Panc1 (cell line): Measurements from ENCODE around the gene TCEAL9. TPM values are rescaled to one million over a fixed set of nuclear protein-coding genes. Genes with fewer than 3 reads are reported as not detected.
A peak's percentile ranks its signal among the peaks of the same experiment; 100 is the strongest.

Experiments
- ATAC-seq: fragments of 200-7000 bp; cut with Tn5 transposase; 2 replicates; pipeline ENCODE4 v1.9.1; 2020; ENCODE audit warnings: mild to moderate bottlenecking, moderate library complexity
- BruUV-seq: library from RNA; stranded (reverse); fragments of 400-500 nt; replicated peaks from 2 replicates; lab custom pipeline; 2021; lab: Mats Ljungman, UMichigan
- CTCF ChIA-PET: fragments of 300-600 bp; sonication (Branson Sonifier 250); formaldehyde crosslinking; loops from one replicate; lab custom pipeline; 2022; ENCODE audit warnings: antibody characterized with exemption; lab: Charles Lee
- POLR2A ChIA-PET: fragments of 300-600 bp; sonication (Branson Sonifier 250); formaldehyde crosslinking; loops from one replicate; lab custom pipeline; 2022; ENCODE audit warnings: antibody characterized with exemption; lab: Charles Lee
- DNase-seq: peaks from one replicate; pipeline ENCODE4 v3.0.0-alpha.2; 2010; ENCODE audit warnings: low read depth, low spot score
- H3K27ac ChIP-seq: 2 replicates; pipeline ENCODE4 v1.5.1; 2011; ENCODE audit warnings: mild to moderate bottlenecking, low read length, inconsistent platforms
- H3K27me3 ChIP-seq: fragments of 200-500 bp; sonication (Bioruptor generic); 2 replicates; pipeline ENCODE4 v1.6.0; 2014; ENCODE audit warnings: low read length, inconsistent platforms; ENCODE audit not compliant: control insufficient read depth, insufficient read depth
- H3K36me3 ChIP-seq: fragments of 200-500 bp; sonication (Bioruptor generic); 2 replicates; pipeline ENCODE4 v1.5.1; 2014; ENCODE audit warnings: inconsistent platforms, mild to moderate bottlenecking, low read length, moderate library complexity; ENCODE audit not compliant: control insufficient read depth, insufficient read depth
- H3K4me1 ChIP-seq: 2 replicates; pipeline ENCODE4 v1.5.1; 2011; ENCODE audit warnings: inconsistent platforms, mild to moderate bottlenecking, low read length, moderate library complexity; ENCODE audit not compliant: control insufficient read depth, insufficient read depth
- H3K4me3 ChIP-seq, 2 experiments: 2 replicates each; pipeline ENCODE4 v1.5.1; 2011 to 2012; ENCODE audit warnings: low read depth in 2 of 2, low read length in 2 of 2, mild to moderate bottlenecking in 2 of 2, inconsistent platforms in 1 of 2, moderate library complexity in 1 of 2
- H3K9me3 ChIP-seq: fragments of 200-500 bp; sonication (Bioruptor generic); 2 replicates; pipeline ENCODE4 v1.5.1; 2014; ENCODE audit warnings: low read depth, mild to moderate bottlenecking, inconsistent platforms, low read length, moderate library complexity; ENCODE audit not compliant: control insufficient read depth, insufficient read depth
- POLR2AphosphoS5 ChIP-seq: IDR thresholded peaks from 2 replicates; pipeline ENCODE4 v1.6.1; 2012; ENCODE audit warnings: mild to moderate bottlenecking, low read depth, low read length, moderate library complexity
- SIN3A ChIP-seq: IDR thresholded peaks from 2 replicates; pipeline ENCODE4 v1.6.1; 2012; ENCODE audit warnings: low read depth, mild to moderate bottlenecking, low read length, moderate library complexity, borderline replicate concordance; ENCODE audit not compliant: insufficient read depth
- TCF7L2 ChIP-seq: IDR thresholded peaks from 2 replicates; pipeline ENCODE4 v1.6.1; 2011; ENCODE audit warnings: mild to moderate bottlenecking, low read depth, low read length, inconsistent platforms
- in situ Hi-C: cut with HindIII; loops from 2 replicates; pipeline ENCODE4 v1.10.0; 2016; ENCODE audit warnings: low sequenced_read_pairs, low pct_unique_long_range_greater_than_20kb
- intact Hi-C: fragments of 100-400 bp; cut with micrococcal nuclease; formaldehyde crosslinking; loops from one replicate; pipeline ENCODE4 v1.10.0; 2022; ENCODE audit not compliant: unreplicated experiment
- total RNA-seq: library from RNA; stranded (reverse); gene quantifications from one replicate; pipeline ENCODE4 v1.2.1, GENCODE V29; 2021; ENCODE audit not compliant: unreplicated experiment
- TF ChIP-seq, protein P1 (sequence below): fragments of 450-650 bp; IDR thresholded peaks from 2 replicates; pipeline ENCODE4 v1.5.1; 2017; ENCODE audit warnings: mild to moderate bottlenecking
- TF ChIP-seq, protein P2 (sequence below), 2 experiments: IDR thresholded peaks; 2 replicates each; pipeline ENCODE4 v1.6.1; 2011 to 2012; ENCODE audit warnings: low read depth in 2 of 2, control low read depth in 1 of 2, low read length in 1 of 2, mild to moderate bottlenecking in 1 of 2, moderate library complexity in 1 of 2; ENCODE audit not compliant: insufficient read depth in 1 of 2

Gene TCEAL9
- total RNA-seq, 1 experiment from 2014 or later, result 42.6 TPM

DNA sequence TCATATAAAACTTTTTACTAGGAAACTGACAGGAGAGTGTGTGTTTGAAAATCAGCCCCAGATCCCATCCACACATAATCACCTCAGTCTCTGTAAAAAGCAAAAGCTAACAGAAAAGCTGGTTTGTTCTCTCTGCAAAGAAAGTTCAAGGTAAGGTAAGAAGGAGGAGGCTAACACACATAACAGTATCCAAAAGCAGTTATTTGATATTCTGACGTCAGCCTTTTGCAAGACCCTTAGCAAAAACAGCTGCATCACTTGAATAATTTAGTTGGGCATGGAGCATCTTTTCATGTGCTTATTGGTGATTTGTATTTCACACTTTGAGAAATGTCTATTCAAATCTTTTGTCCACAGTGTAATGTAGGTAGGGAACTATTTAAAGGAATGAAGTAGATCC lies 5.5 kb downstream of the TCEAL9 start:
- Histone ChIP-seq H3K4me3 (no peak overlapping the region), H3K27ac (no peak overlapping the region), H3K27me3 (no peaks in the 10 kb centered on the region), H3K4me1 (peaks cover 11% of the 10 kb centered on the region), H3K36me3 (peaks cover 2% of the 10 kb centered on the region), H3K9me3 (no peaks in the 10 kb centered on the region)
- ChIA-PET POLR2A (no interaction called here), CTCF (no interaction called here)
- intact Hi-C loops, result no loop called here
- BruUV-seq, result no TSS peak
- DNase-seq (no peak), ATAC-seq (no peak)
- in situ Hi-C loops, result no loop called here
- TF ChIP-seq TCF7L2, result no peak
- TF ChIP-seq POLR2AphosphoS5, result no peak
- TF ChIP-seq, protein P1, sequence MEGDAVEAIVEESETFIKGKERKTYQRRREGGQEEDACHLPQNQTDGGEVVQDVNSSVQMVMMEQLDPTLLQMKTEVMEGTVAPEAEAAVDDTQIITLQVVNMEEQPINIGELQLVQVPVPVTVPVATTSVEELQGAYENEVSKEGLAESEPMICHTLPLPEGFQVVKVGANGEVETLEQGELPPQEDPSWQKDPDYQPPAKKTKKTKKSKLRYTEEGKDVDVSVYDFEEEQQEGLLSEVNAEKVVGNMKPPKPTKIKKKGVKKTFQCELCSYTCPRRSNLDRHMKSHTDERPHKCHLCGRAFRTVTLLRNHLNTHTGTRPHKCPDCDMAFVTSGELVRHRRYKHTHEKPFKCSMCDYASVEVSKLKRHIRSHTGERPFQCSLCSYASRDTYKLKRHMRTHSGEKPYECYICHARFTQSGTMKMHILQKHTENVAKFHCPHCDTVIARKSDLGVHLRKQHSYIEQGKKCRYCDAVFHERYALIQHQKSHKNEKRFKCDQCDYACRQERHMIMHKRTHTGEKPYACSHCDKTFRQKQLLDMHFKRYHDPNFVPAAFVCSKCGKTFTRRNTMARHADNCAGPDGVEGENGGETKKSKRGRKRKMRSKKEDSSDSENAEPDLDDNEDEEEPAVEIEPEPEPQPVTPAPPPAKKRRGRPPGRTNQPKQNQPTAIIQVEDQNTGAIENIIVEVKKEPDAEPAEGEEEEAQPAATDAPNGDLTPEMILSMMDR, result no peak
- TF ChIP-seq SIN3A, result no peak
- TF ChIP-seq, protein P2, sequence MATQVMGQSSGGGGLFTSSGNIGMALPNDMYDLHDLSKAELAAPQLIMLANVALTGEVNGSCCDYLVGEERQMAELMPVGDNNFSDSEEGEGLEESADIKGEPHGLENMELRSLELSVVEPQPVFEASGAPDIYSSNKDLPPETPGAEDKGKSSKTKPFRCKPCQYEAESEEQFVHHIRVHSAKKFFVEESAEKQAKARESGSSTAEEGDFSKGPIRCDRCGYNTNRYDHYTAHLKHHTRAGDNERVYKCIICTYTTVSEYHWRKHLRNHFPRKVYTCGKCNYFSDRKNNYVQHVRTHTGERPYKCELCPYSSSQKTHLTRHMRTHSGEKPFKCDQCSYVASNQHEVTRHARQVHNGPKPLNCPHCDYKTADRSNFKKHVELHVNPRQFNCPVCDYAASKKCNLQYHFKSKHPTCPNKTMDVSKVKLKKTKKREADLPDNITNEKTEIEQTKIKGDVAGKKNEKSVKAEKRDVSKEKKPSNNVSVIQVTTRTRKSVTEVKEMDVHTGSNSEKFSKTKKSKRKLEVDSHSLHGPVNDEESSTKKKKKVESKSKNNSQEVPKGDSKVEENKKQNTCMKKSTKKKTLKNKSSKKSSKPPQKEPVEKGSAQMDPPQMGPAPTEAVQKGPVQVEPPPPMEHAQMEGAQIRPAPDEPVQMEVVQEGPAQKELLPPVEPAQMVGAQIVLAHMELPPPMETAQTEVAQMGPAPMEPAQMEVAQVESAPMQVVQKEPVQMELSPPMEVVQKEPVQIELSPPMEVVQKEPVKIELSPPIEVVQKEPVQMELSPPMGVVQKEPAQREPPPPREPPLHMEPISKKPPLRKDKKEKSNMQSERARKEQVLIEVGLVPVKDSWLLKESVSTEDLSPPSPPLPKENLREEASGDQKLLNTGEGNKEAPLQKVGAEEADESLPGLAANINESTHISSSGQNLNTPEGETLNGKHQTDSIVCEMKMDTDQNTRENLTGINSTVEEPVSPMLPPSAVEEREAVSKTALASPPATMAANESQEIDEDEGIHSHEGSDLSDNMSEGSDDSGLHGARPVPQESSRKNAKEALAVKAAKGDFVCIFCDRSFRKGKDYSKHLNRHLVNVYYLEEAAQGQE (IDR thresholded peaks at IDR 0.05; ENCODE audit: insufficient read depth in 1 of 2, low read depth in 2 of 2, low read length in 1 of 2), result no peak

DNA sequence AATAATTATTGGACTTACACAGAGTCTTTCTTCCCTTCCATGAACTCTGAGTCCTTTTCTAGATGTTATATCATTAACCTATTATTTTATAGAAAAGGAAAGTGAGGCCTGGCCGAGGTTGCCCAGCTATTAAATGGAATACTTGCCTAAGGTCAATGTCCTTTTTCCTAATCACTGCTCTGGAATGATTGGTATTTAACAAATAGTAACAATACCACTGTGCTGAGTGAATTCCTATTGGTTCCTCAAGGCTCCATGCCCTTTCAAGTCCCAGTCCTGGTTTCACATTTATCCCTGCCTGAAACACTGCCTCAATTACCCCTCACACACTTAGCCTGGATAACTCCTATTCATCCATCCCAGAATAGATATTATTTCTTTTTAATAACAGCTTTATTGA lies 6.2 kb downstream of the TCEAL9 start:
- in situ Hi-C loops (no loop called here), intact Hi-C loops (no loop called here)
- DNase-seq (no peak), ATAC-seq (peak; percentile 60; the same call in 1 of the 2 replicates)
- CTCF ChIA-PET, result no interaction called here
- no TSS peak for BruUV-seq
- peaks cover 10% of the 10 kb centered on the region for H3K4me1 ChIP-seq
- no peak overlapping the region for H3K4me3 ChIP-seq
- POLR2A ChIA-PET, result no interaction called here
- H3K27me3 ChIP-seq, result no peaks in the 10 kb centered on the region
- TF ChIP-seq, protein P1, result no peak
- TF ChIP-seq POLR2AphosphoS5 (no peak), TCF7L2 (no peak), SIN3A (no peak)
- TF ChIP-seq, protein P2 (IDR thresholded peaks at IDR 0.05; ENCODE audit: insufficient read depth in 1 of 2, low read depth in 2 of 2, low read length in 1 of 2), result no peak
- H3K9me3 ChIP-seq, result no peaks in the 10 kb centered on the region
- no peak overlapping the region for H3K27ac ChIP-seq
- peaks cover 2% of the 10 kb centered on the region; the same call in 1 of the 2 replicates for H3K36me3 ChIP-seq
